GM18507 (cell line): ENCODE data around the gene POLR2J3.
"Not testable (repeated sequence)": the region's sequence is repeated elsewhere in the genome, so short reads cannot be mapped to it uniquely, and the experiment has no call there.

Experiments used
- DNase-seq: peaks from one replicate; pipeline ENCODE4 v3.0.0; 2011; ENCODE audit warnings: low read depth; ENCODE audit not compliant: insufficient read length; ENCODE audit errors: extremely low spot score
- FAIRE-seq: peaks from 2 replicates; lab custom pipeline; 2011; peaks lifted over from hg19 to GRCh38; lab: Jason Lieb, UNC

POLR2J3 gene

GRCh38 chr7:102531583-102531982 lies 40.8 kb downstream of the POLR2J3 start:
- not testable (repeated sequence) for DNase-seq, FAIRE-seq

GRCh38 chr7:102527822-102528793 lies 44.3 kb downstream of the POLR2J3 start:
- not testable (repeated sequence) for DNase-seq, FAIRE-seq

GRCh38 chr7:102527182-102527581 lies 45.2 kb downstream of the POLR2J3 start:
- FAIRE-seq, result not testable (repeated sequence)

GRCh38 chr7:102524803-102525202 lies 47.6 kb downstream of the POLR2J3 start:
- DNase-seq, FAIRE-seq: not testable (repeated sequence)

More at GRCh38 chr7:102527182-102527581, 45.2 kb downstream of the POLR2J3 start:
- not testable (repeated sequence) for DNase-seq

- not testable (repeated sequence) for FAIRE-seq, DNase-seq
Observed at GRCh38 chr7:102520797-102521196, 51.6 kb downstream of the POLR2J3 start.

- FAIRE-seq, result peak; percentile 29
- DNase-seq, result not testable (repeated sequence)
Observed at GRCh38 chr7:102517550-102518147, 54.7 kb downstream of the POLR2J3 start, which contains the start of gene RASA4B. TSS of gene RASA4B (minus strand) at chr7:102517777. CDS start at chr7:102517710, 67 bp downstream.
